GM18867 (cell line): Measurements from ENCODE around the gene IFITM10.
"Not testable (repeated sequence)": the region's sequence is repeated elsewhere in the genome, so short reads cannot be mapped to it uniquely, and the experiment has no call there.

Source experiments
- ATAC-seq: cut with Tn5 transposase; IDR thresholded peaks from one replicate; pipeline ENCODE4 v1.9.1; 2021; ENCODE audit warnings: mild to moderate bottlenecking, moderate library complexity; ENCODE audit not compliant: unreplicated experiment

IFITM10 gene

GRCh38 chr11:1693327-1694063, 56.9 kb downstream of the IFITM10 start:
- no peak for ATAC-seq

- ATAC-seq: no peak
These were observed 57.6 kb downstream of the IFITM10 start for GRCh38 chr11:1692708-1693326.

GRCh38 chr11:1691878-1692707, 58.3 kb downstream of the IFITM10 start:
- ATAC-seq: no peak

GRCh38 chr11:1691026-1691877, 59.1 kb downstream of the IFITM10 start:
- ATAC-seq: no peak

GRCh38 chr11:1690167-1691025, 60.0 kb downstream of the IFITM10 start:
- ATAC-seq: no peak

GRCh38 chr11:1689250-1690166, 60.9 kb downstream of the IFITM10 start:
- not testable (repeated sequence) for ATAC-seq

- not testable (repeated sequence) for ATAC-seq
These were observed 62.0 kb downstream of the IFITM10 start for GRCh38 chr11:1688336-1688947.

GRCh38 chr11:1686220-1686619, 64.2 kb downstream of the IFITM10 start:
- not testable (repeated sequence) for ATAC-seq

- not testable (repeated sequence) for ATAC-seq
These were observed 65.2 kb downstream of the IFITM10 start for GRCh38 chr11:1684886-1685874.

- ATAC-seq: not testable (repeated sequence)
These were observed 66.4 kb downstream of the IFITM10 start for GRCh38 chr11:1683904-1684572.

- not testable (repeated sequence) for ATAC-seq
These were observed 67.2 kb downstream of the IFITM10 start for GRCh38 chr11:1683216-1683615.
